Activated CD4-positive, alpha-beta T cell treated with anti-CD3 and anti-CD28 coated beads, Interleukin-2, amount 10 ng/mL, durations not matched to agents 7 days and 5 days (primary cell): ENCODE results near the gene PIM2. TPM values are rescaled to one million over a fixed set of nuclear protein-coding genes. Genes with fewer than 3 reads are reported as not detected.
"Not testable (repeated sequence)": the region's sequence is repeated elsewhere in the genome, so short reads cannot be mapped to it uniquely, and the experiment has no call there.

ENCODE experiments used
- CTCF ChIA-PET: fragments of 350-600 bp; sonication (Branson Sonifier 250); formaldehyde crosslinking; loops from one replicate; lab custom pipeline; 2021; ENCODE audit warnings: antibody characterized with exemption; lab: Charles Lee
- POLR2A ChIA-PET: fragments of 350-600 bp; sonication (Branson Sonifier 250); formaldehyde crosslinking; loops from one replicate; lab custom pipeline; 2021; ENCODE audit warnings: antibody characterized with exemption; lab: Charles Lee
- DNase-seq: peaks from one replicate; pipeline ENCODE4 v3.0.0-alpha.2; 2020
- H3K27ac Mint-ChIP-seq: one replicate; pipeline ENCODE4 v1.8.0; 2021; ENCODE audit warnings: mild to moderate bottlenecking, moderate library complexity, mixed read lengths
- H3K27me3 Mint-ChIP-seq: one replicate; pipeline ENCODE4 v1.8.0; 2021; ENCODE audit warnings: mixed read lengths
- H3K36me3 Mint-ChIP-seq: one replicate; pipeline ENCODE4 v1.8.0; 2021; ENCODE audit warnings: low read depth, mixed read lengths
- H3K4me1 Mint-ChIP-seq: one replicate; pipeline ENCODE4 v1.8.0; 2021; ENCODE audit warnings: mixed read lengths
- H3K4me3 Mint-ChIP-seq: one replicate; pipeline ENCODE4 v1.8.0; 2021; ENCODE audit warnings: mild to moderate bottlenecking, moderate library complexity, mixed read lengths
- H3K9me3 Mint-ChIP-seq: one replicate; pipeline ENCODE4 v1.8.0; 2021; ENCODE audit warnings: mixed read lengths
- total RNA-seq, 2 experiments: library from RNA; stranded (reverse); gene quantifications; one replicate each; pipeline ENCODE4 v1.2.3, GENCODE V29; 2021

The PIM2 gene
- total RNA-seq, 2 experiments from 2014 or later = 152 to 154 TPM

DNA sequence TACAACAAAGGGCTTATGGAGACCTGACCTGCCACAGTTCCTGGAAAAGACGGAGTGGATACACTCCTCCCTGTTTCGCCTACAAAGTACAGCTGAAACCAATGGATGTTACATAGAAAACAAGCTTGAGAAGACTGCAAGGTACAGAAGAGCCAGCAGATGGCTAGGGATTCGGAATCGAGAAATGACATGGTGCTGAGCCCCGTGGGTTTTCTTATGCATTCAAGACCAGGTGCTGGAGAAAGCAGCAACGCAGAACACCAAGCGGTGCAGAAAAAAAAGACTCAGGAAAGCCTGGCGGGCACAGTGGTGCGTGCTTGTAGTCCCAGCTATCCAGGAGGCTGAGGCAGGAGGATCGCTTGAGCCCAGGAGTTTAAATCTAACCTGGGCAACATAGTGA, 35.1 kb downstream of the PIM2 start:
- H3K36me3 Mint-ChIP-seq = no peaks in the 10 kb centered on the region
- ChIA-PET POLR2A (no interaction called here), CTCF (interaction anchor here (1.1 kb wide), 1 partner anchor 8 kb away, joined by 4 read pairs; no protein-coding TSS in a partner anchor)
- peaks cover 6% of the 10 kb centered on the region for H3K27me3 Mint-ChIP-seq
- H3K4me1 Mint-ChIP-seq = no peaks in the 10 kb centered on the region
- no peak overlapping the region for H3K27ac Mint-ChIP-seq
- H3K9me3 Mint-ChIP-seq = no peaks in the 10 kb centered on the region
- no peak overlapping the region for H3K4me3 Mint-ChIP-seq
- no peak for DNase-seq

DNA sequence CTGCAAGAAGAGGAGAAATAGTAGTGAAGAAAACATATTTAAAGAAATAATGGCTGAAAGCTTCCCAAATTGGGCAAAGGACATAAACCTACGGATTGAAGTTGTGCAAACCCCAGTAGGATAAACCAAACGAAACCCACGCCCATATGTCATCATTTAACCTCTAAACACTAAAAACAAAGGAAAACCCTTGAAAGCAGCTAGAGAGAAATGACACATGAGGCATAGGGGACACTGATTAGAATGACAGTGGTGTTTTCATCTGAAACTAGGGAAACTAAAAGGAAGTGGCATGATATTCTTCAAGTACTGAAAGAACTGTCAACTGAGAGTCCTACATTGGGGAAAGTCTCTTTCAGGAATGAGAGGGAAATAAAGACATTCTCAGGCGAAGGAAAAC, 41.9 kb downstream of the PIM2 start:
- DNase-seq, H3K36me3 Mint-ChIP-seq, H3K27ac Mint-ChIP-seq, POLR2A ChIA-PET, H3K4me1 Mint-ChIP-seq, H3K4me3 Mint-ChIP-seq, CTCF ChIA-PET, H3K9me3 Mint-ChIP-seq, H3K27me3 Mint-ChIP-seq: not testable (repeated sequence)

DNA sequence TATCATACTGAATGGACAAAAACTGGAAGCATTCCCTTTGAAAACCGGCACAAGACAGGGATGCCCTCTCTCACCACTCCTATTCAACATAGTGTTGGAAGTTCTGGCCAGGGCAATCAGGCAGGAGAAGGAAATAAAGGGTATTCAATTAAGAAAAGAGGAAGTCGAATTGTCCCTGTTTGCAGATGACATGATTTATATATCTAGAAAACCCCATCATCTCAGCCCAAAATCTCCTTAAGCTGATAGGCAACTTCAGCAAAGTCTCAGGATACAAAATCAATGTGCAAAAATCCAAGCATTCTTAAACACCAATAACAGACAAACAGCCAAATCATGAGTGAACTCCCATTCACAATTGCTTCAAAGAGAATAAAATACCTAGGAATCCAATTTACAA, 46.8 kb downstream of the PIM2 start:
- H3K27ac Mint-ChIP-seq, H3K9me3 Mint-ChIP-seq, POLR2A ChIA-PET, H3K27me3 Mint-ChIP-seq, CTCF ChIA-PET, H3K4me3 Mint-ChIP-seq, H3K36me3 Mint-ChIP-seq, H3K4me1 Mint-ChIP-seq, DNase-seq: not testable (repeated sequence)

DNA sequence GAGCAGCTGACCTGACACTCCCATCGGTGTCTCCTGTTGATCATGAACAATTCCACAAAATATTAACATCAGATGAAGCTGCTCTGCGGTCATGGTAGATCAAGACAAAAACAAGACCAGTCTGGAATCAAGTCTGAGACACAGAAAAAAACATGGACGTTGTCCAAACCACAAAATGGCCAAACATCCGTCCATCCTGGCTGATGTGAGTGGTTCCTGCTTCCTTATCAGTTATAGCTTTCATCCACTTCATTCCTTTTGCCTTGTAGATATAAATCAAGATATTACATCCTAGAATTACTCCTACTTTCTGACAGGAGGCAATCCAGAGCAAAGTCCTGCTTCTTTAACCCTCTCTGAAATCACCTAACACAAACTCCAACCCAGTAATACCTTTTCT, 54.6 kb downstream of the PIM2 start:
- no peak for DNase-seq
- H3K36me3 Mint-ChIP-seq = no peaks in the 10 kb centered on the region
- no peaks in the 10 kb centered on the region for H3K9me3 Mint-ChIP-seq
- ChIA-PET CTCF (no interaction called here), POLR2A (no interaction called here)
- H3K27ac Mint-ChIP-seq = no peak overlapping the region
- H3K4me1 Mint-ChIP-seq = no peaks in the 10 kb centered on the region
- H3K4me3 Mint-ChIP-seq = no peak overlapping the region
- H3K27me3 Mint-ChIP-seq = peaks cover 1% of the 10 kb centered on the region

Other genes starting within 250 kb of the PIM2 start
- 100 to 1,000 TPM; 165 to 177 TPM for gene WAS, start 235.2 kb downstream of the PIM2 start, total RNA-seq
- gene SUV39H1, start 222.3 kb downstream of the PIM2 start, total RNA-seq = 10 to 100 TPM; 33.4 to 33.6 TPM
- gene GLOD5, start 157.3 kb downstream of the PIM2 start, total RNA-seq = not detected
- not detected for gene GATA1, start 132.4 kb downstream of the PIM2 start, total RNA-seq
- gene HDAC6, start 117.0 kb downstream of the PIM2 start, total RNA-seq = 100 to 1,000 TPM in 1 of 2 experiments, 10 to 100 TPM in 1; 94.3 to 102 TPM
- not detected for gene ERAS, start 92.5 kb downstream of the PIM2 start, total RNA-seq
- gene PCSK1N, start 83.4 kb downstream of the PIM2 start, total RNA-seq = under 1 TPM; 0.33 to 0.40 TPM
- 10 to 100 TPM; 39.9 to 45.8 TPM for gene TIMM17B, start 21.3 kb downstream of the PIM2 start, total RNA-seq
- gene PQBP1, start 21.1 kb downstream of the PIM2 start, total RNA-seq = 10 to 100 TPM; 69.4 to 77.6 TPM
- 10 to 100 TPM; 14.0 to 16.8 TPM for gene SLC35A2, start 7.4 kb downstream of the PIM2 start, total RNA-seq
- gene OTUD5, start 38.6 kb upstream of the PIM2 start, total RNA-seq = 10 to 100 TPM; 49.0 to 54.1 TPM
- gene KCND1, start 52.8 kb upstream of the PIM2 start, total RNA-seq = 1 to 10 TPM; 2.9 to 3.6 TPM
- 10 to 100 TPM; 73.2 to 91.2 TPM for gene GRIPAP1, start 83.2 kb upstream of the PIM2 start, total RNA-seq
- 10 to 100 TPM; 25.7 to 26.8 TPM for gene TFE3, start 124.3 kb upstream of the PIM2 start, total RNA-seq
- 1 to 10 TPM; 5.5 to 5.9 TPM for gene CCDC120, start 140.0 kb upstream of the PIM2 start, total RNA-seq
- 10 to 100 TPM; 24.7 to 27.1 TPM for gene PRAF2, start 155.0 kb upstream of the PIM2 start, total RNA-seq
- gene WDR45, start 160.9 kb upstream of the PIM2 start, total RNA-seq = 10 to 100 TPM; 44.0 to 48.6 TPM
- gene GPKOW, start 204.7 kb upstream of the PIM2 start, total RNA-seq = 10 to 100 TPM; 29.2 to 33.2 TPM
- 1 to 10 TPM; 1.9 to 2.8 TPM for gene MAGIX, start 243.7 kb upstream of the PIM2 start, total RNA-seq